ENCODE data around the gene NUDT3.

GRCh38 chr6:34236131-34236442 lies 156.4 kb downstream of the NUDT3 start:
- TF ChIP-seq CTCF (IDR thresholded peaks at IDR 0.05; ENCODE audit: insufficient read depth, low read depth, low read length) = no peak
- TF ChIP-seq EZH2 (IDR thresholded peaks at IDR 0.05; ENCODE audit: insufficient read depth, low read length) = no peak

All from astrocyte (in vitro differentiated cells and primary cell).